ENCODE measurements around the gene PDE3B.
A peak's percentile ranks its signal among the peaks of the same experiment; 100 is the strongest.
"Not testable (repeated sequence)": the region's sequence is repeated elsewhere in the genome, so short reads cannot be mapped to it uniquely, and the experiment has no call there.

Gene PDE3B

DNA sequence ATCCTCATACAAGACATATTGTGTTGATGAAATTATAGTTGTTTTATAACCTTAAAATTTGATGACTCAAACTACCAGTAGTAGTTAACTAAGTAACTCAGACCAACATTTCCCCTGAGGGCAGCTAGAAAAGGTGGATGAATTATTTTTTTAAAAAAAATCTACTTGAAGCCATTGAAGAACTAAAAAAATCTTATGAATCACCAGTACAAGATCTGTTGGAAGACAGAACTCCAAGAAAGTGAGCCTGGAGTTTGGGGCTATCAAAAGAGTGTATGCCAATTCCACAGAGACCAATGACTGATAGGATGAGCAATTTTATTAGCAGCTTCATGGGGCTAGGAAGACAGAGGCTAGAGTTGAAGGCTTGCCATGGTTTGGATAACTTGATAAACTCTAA lies 176.0 kb downstream of the PDE3B start:
- no peak for DNase-seq

DNA sequence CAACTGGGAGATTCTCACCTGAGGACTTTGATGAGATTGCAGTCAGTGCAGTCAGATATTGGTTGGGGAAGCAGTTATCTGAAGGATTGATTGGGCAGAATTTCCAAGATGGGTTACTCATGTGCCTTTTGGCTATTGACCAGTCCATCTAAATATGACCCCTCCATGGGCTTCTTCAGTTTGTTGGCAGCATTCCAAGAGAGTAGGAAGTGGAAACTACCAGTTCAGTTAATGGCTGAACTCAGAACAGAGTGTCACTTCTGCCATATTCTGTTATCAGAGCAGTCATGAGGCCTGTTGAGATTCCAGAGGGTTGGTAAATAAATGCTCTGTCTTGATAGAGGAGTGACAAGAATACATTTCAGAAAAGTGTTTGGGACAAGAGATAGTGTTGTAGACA lies 177.4 kb downstream of the PDE3B start:
- DNase-seq: no peak

DNA sequence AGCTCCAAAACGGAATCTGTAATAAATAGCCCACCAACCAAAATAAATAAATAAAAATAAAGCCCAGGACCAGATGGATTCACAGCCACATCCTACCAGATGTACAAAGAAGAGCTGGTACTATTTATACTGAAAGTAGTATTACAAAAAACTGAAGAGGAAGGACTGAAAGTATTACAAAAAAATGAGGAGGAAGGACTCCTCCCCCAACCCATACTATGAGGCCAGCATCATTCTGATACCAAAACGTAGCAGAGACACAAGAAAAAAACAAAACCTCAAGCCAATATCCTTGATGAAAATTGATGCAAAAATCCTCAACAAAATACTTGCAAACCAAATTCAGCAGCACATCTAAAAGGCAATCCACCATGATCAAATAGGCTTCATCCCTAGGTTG lies 183.0 kb downstream of the PDE3B start:
- no peak for DNase-seq

DNA sequence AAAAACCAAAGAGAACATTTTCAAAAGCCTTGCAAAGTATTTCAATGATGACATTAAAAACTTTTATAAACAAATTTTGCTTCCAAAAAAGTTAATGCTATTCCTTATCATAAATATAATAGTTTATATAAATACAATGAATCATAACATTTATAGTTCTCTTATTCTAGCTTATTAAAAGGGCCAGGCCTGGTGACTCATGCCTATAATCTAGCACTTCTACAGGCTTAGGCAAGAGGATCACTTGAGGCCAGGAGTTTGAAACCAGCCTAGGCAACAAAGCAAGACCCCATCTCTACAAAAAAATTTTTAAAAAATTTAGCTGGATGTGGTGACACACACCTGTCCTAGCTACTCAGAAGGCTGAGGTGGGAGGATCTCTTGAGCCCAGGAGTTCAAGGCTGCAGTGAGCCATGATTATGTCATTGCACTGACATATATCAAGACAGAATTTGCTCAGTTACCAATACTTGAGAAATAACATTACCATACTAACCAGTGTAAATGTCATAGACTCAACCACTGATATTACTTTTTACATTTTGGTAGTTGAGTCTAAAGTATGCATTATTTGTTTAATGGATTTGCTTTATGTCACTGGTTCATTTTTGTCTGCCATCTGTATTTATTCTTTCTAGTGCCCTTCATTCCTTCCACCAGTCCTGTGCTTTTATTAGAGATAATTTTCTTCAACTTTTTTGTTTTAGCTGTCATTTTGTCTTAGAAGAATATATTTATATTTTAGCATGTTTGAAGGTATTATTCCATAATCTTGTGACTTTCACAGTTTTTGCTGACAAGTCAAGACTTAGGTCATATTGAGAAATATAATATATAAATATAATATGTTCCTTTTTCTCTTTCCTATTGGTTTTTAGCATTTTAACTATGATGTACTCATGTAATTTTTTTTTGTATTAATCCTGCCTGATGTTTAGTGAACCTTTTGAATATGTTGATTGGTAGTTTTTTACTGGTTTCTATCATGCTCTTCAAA lies 192.2 kb downstream of the PDE3B start:
- no peak for DNase-seq

DNA sequence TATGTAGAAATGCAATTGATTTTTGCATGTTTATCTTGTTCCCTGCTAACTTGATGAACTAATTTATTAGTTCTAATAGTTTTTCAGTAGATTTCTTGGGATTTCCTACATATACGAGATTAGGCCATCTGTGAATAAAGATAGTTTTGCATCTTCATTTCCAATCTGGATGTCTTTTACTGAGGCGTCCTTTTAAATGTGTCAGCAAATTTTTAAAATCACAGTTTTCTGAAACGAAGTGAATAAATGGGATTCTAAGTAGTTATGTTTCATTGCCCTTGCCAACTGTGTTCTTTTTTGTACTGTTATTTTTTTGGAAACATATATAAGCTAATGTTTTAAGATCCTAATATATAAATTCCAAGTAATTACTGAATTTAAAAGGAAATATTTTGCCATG lies 198.4 kb downstream of the PDE3B start:
- no peak for DNase-seq

DNA sequence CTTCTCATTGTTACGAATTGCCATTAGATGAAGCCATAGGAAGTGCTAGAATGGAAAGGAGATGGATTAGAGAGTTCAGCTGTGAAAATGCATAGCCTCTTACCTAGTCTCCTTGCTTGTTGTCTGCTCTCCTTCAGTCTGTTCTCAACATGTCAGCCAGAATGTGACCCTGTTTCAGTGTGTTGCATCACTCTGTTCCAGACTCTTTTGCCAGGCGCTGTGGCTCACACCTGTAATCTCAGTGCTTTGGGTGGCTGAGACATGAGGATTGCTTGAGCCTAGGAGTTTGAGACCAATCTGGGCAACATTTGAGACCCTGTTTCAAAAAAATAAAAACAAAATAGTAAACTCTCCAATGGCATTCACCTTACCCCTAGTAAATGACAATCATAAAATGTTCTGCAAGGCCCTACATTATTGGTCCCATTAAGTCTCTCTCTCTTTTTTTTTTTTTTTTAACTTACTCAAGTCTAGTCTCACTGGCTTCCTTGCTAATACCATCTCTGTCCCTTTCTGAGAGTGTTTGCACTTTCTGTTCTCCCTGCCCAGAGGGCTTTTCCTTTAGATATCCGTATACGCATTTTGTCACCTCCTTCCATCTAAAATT lies 209.1 kb downstream of the PDE3B start:
- no peak for DNase-seq

DNA sequence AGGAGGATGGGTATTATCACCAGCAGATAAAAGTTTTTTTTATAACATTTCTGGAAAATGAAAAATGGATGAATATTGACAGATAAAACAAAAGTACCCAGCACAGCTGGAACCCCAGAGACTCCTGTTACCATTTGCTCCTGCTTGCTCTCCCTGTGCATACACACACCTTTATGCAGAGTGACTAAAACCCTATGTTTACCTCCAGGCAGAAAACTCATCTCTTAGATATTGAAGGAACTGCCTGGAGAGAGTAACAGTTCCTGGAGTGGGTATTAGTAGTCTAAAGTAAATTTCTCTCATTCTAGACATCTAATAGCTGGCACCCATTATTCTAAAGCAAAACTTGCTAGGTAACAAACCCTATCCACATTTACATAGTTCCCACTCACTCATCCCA lies 210.5 kb downstream of the PDE3B start:
- no peak for DNase-seq

DNA sequence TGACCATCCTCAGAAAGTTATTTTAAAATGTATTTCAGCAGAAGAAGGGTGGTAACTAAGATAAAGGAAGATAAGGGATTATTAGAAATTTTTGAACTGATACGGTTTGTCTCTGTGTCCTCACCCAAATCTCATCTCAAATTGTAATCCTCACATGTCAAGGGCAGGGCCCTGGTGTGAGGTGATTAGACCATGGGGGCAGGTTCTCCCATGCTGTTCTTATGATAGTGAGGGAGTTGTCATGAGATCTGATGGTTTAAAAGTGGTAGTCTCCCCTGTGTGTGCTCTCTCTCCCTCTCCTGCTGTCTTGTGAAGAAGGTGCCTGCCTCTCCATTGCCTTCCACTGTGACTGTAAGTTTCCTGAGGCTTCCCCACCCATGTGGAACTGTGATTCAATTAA lies 212.3 kb downstream of the PDE3B start:
- no peak for DNase-seq

DNA sequence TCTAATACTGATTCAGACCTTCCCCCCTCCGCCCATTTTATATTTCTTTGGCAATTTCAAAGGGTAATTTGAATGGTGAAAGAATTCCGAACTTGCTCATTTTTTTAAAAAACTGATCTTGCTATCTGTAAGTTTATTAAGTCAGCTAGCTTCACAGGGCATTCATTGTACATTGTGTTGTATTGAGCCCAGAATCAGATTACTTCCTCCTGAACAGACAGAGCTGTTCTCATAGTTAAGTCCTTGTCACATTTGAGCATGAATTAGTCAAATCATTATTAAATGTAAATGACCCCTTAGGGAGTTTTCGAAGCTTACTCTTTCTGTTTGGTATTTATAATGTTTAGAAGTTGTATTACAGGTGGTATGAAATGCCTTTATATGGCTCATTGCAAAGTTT lies 214.0 kb downstream of the PDE3B start:
- peak; percentile 55 for DNase-seq

DNA sequence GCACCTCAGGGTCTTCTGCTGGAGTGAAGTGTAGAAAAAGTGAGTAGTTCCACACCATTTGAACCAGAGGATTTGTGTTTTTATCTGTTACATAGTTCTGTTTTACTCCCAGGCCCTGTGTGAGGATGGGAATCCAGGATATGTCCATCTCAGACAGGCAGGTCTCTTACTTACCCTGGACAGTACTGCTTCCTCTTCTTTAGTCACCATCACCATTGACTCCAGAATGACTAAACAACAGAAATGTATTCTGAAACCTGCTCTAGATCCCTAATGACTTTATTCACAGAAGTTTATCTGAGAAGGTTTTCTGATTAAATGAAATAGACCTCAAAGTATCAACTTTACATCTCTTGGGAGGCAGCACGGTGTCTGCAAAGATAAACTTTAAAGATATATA lies 214.8 kb downstream of the PDE3B start:
- DNase-seq: no peak

DNA sequence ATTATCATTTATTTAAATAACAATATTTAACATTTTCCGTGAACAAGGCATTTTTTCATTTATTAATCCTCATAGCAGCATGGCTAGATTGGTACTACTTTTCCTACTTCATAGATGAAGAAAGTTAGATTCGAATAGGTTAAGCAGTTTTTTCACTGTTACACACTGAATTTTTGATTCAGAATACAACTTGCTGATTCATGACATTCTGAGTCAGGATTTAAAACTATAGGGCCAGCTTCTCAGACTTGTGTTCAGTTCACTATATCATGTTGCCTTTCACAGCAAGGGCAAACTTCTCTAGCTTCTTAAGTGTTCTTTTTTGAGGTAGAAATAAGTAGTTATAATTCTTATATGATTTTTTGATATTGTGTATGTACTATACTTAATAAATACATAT lies 216.9 kb downstream of the PDE3B start:
- DNase-seq: no peak

DNA sequence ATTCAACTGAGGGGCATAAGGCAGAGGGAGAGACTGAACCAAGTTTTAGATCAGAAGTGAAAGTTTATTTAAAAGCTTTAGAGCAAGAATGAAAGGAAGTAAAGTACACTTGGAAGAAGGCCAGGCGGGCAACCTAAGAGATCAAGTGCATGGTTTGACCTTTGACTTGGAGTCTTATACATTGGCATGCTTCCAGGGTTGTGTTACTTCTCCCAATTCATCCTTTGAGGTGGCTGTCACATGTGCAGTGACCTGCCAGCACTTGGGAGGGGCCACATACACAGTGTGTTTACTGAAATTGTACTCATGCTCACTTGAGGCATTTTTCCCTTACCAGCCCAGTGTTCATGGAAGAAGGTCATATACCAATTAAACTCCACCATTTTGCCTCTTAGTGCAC lies 218.1 kb downstream of the PDE3B start:
- DNase-seq: no peak

DNA sequence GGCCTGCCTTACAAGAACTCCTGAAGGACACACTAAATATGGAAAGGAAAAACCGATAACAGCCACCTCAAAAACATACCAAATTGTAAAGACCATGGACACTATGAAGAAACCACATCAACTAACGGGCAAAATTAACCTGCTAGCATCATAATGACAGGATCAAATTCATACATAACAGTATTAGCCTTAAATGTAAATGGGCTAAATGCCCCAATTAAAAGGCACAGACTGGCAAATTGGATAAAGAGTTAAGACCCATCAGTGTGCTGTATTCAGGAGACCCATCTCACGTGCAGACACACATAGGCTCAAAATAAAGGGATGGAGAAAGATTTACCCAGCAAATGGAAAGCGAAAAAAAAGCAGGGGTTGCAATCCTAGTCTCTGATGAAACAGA lies 220.2 kb downstream of the PDE3B start:
- DNase-seq: not testable (repeated sequence)

DNA sequence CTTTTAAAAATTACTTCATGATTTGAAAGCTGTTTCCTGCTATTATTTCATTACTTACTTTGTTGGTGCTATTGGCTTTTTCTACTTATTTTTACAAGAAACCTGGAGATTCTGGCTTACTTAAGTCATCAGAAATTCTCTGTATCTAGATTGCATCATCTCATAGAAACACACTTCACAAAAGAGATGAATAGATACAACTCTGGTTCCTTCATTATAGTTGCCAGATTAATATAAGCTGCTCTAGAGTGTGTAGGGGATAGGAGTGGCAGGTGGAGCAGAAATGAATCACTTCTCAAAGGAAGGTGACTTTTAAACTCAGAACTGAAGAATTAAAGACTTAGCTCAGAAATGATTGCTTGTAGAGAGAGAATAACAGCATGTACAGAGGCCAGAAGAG lies 228.4 kb downstream of the PDE3B start:
- no peak for DNase-seq

DNA sequence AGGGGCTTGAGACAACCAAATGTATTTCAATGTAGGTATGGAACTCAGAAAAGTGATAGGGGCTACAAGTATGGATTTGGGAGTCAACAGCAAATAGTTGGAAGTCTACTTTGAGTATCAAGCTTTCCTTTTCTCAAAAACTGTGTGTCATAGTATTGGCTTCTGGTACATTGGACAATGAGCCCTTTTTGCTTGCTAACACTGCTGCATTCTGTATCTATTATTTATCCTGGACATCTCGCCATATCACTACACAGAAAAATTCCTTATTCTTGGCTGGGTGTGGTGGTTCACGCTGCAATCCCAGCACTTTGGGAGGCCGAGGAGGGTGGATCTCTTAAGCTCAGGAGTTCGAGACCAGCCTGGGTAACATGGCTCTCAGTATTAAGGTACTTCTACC lies 230.0 kb downstream of the PDE3B start:
- no peak for DNase-seq

DNA sequence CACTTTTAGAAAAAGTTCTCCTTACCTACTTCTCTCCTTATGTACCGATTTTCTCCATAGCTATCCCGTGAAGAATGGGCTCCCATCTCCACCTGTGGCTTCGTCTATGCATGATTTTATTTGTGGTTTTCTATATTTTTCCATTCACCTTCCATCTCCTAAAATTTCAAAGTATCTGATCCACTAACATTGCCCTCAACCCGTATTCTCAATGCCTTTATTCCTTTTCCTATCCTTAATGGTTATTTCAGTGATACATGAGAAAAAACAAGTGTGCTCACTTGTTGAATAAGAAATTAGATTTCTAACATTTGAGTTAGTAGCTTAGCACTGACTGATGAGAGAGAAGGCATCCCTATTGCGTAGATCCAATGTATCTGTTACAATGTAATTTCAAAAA lies 231.6 kb downstream of the PDE3B start:
- no peak for DNase-seq

DNA sequence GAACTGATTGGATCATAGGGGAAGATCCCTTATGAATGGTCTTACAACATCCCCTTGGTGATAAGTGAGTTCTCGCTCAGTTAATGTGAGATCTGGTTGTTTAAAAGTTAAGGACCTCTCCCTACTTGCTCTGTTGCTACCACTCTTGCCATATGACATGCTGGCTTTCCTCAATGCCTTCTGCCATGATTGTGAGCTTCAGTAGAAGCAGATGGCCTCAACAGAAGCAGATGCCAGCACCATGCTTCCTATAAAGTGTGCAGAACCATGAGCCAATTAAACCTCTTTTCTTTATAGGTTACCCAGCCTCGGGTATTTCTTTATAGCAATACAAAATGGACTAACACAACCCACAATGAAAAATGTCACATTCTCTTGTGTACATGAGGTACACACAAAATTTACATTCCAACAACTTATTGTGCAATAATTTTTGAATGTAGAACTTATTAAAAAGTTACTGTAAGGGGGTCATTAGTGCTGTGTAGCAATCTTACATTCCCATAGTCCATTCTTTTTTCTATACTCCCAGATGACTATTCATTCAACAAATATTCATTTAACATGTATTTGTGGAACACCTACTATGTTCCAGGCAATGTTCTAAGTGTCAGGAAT lies 238.1 kb downstream of the PDE3B start:
- DNase-seq: no peak

DNA sequence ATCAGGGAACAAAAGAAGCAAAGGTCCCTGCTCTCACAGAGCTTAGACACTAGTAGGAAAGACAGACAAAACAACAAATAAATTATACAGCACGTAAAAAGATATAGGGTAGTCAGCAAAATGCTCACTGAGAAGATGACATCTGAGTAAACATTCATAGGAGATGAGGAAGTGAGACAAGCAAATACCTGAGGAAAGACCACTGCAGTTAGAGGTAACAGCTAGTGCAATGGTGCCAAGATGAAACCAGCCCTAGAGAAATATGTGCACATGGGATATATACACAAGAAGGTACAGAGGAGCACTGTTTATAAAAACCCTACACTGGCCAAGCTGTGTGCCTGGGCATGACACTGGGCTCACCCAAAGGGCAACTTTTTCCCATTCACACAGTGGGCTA lies 238.6 kb downstream of the PDE3B start:
- DNase-seq: no peak

DNA sequence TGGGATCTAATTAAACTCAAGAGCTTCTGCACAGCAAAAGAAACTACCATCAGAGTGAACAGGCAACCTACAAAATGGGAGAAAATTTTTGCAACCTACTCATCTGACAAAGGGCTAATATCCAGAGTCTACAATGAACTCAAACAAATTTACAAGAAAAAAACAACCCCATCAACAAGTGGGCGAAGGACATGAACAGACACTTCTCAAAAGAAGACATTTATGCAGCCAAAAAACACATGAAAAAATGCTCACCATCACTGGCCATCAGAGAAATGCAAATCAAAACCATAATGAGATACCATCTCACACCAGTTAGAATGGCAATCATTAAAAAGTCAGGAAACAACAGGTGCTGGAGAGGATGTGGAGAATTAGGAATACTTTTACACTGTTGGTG lies 240.1 kb downstream of the PDE3B start:
- not testable (repeated sequence) for DNase-seq

DNA sequence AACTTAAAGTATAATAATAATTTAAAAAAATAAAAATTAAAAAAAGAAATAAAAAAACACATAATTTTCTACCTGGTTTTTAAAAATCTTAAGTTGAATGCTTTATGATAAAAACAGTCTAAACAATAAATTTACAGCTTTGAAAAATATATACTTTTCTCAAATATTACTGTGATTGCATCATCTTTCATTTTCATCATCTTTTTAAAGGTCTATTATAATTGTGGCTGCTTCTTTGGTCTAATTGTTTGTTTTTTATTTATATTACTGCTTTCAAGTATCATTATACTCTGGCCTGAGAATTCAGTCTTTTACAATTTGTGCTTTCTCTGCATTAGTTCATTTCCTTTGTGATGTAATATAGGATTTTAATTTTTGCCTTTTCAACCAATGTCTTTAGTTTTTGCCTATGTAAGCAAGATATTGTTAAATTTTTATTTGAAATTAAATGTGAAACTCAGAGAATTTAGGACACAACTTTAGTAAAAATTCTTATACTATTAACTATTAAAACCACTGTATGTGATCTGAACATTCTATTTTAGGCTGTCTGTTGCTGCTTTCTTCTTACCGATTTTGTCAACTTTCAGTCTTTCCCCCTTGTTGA lies 241.2 kb downstream of the PDE3B start:
- no peak for DNase-seq

DNA sequence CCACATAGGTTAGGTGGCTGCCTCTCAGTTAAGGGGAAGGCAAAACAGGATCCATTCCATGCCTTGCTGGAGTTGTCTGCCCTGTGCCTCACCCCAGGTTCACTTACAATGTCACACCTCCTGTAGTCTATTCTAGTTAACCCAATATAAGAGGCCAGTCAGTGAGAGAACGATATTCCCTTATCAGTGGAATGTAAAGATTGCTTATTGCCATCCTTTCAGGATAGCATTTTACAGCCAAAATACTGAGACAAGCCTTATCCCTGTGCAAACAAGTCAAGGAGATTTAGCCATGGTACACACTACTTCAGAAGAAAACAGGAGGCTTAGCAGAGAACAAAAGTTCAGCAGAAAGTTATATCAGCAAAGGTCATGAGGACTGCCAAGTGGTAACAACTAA lies 242.9 kb downstream of the PDE3B start:
- no peak for DNase-seq

DNA sequence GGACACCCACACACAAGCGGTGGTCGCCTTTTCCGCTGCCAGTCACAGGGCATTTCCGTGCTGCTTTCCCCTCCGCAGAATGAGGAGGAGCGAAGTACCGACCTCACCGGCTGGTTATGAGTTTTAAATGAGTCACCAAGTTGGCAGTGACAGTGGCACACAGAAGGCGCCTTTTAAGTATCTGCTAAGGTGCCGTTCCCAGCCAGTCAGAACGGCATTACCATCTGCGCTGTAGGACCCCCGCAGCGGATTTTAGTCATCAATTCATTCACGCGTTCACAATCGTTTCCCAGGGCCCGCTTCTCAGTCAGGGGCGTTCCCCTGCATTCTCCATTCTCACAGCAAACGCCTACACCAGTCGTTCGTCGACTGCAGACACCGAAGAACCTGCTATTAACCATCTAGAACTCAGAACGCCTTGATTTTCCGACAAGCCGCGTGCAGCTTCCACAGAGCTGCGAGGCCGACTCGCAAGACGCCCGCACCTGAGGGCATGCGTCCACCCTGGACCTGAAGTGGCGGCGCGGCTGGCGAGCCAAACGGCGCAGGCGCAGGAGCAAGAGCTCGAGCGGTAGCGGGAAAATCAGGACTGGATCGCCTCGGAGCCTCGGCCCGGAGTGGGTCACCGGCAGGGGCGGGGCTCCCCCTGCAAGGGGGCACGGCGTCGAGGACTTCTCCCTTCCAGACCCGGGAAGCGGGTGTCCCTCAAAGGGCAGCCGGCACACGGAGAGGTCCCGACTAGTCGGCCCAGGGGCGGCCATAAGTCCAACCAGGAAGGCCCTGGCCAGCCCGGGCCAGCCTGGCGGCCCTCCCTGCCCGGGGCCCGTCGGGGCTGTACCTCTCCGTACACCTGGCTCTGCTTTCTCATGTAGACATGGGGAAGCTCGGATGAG lies 247.8 kb downstream of the PDE3B start:
- DNase-seq: peak; percentile 98

All from eye (tissue), 1 donor.